Gastroesophageal sphincter (tissue), 3 donors: ENCODE measurements around the gene C1R.

Source experiments
- CTCF ChIP-seq, 4 experiments: fragments of 200-600 bp in 2 of 4; fragments of 450-650 bp in 2 of 4; sonication (generic) in 1 of 4; IDR thresholded peaks; one replicate each; pipeline ENCODE4 v1.5.1; 2017 to 2019; ENCODE audit warnings: antibody characterized with exemption in 4 of 4, mild to moderate bottlenecking in 2 of 4, moderate library complexity in 2 of 4
- EP300 ChIP-seq: sonication (generic); formaldehyde crosslinking; IDR thresholded peaks from one replicate; pipeline ENCODE4 v1.6.1; 2017; ENCODE audit warnings: antibody characterized with exemption, mild to moderate bottlenecking

GRCh38 chr12:7108003-7108795, 16.0 kb upstream of the C1R start:
- no peak for TF ChIP-seq CTCF (IDR thresholded peaks at IDR 0.05)
- TF ChIP-seq EP300 = no peak
